ENCODE measurements around the gene LACTBL1. TPM values are rescaled to one million over a fixed set of nuclear protein-coding genes. Genes with fewer than 3 reads are reported as not detected.

LACTBL1 gene
- total and polyA plus RNA-seq, 3 donors from 2014 or later, result 0.50 to 1.6 TPM; not detected in 1

GRCh38 chr1:22967833-22968232 lies 4.8 kb downstream of the LACTBL1 start:
- DNase-seq, result no peak
- no peak overlapping the region for H3K27ac ChIP-seq
- WGBS, 2 donors, result 67 to 77% methylated on average over 2 of the region's 2 CpGs
- no peak overlapping the region for H3K4me3 ChIP-seq
- H3K27me3 ChIP-seq, result no peaks in the 10 kb centered on the region
- H3K9me3 ChIP-seq, result no peaks in the 10 kb centered on the region
- no peaks in the 10 kb centered on the region for H3K4me1 ChIP-seq
- intact Hi-C loops (cut with DNase I; ENCODE audit: low total_unique reads), result no loop called here
- TF ChIP-seq, protein P1, sequence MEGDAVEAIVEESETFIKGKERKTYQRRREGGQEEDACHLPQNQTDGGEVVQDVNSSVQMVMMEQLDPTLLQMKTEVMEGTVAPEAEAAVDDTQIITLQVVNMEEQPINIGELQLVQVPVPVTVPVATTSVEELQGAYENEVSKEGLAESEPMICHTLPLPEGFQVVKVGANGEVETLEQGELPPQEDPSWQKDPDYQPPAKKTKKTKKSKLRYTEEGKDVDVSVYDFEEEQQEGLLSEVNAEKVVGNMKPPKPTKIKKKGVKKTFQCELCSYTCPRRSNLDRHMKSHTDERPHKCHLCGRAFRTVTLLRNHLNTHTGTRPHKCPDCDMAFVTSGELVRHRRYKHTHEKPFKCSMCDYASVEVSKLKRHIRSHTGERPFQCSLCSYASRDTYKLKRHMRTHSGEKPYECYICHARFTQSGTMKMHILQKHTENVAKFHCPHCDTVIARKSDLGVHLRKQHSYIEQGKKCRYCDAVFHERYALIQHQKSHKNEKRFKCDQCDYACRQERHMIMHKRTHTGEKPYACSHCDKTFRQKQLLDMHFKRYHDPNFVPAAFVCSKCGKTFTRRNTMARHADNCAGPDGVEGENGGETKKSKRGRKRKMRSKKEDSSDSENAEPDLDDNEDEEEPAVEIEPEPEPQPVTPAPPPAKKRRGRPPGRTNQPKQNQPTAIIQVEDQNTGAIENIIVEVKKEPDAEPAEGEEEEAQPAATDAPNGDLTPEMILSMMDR (IDR thresholded peaks at IDR 0.05), result no peak
- TF ChIP-seq POLR2A (IDR thresholded peaks at IDR 0.05), result no peak
- H3K36me3 ChIP-seq (ENCODE audit: low read depth, missing control alignments), result no peaks in the 10 kb centered on the region

GRCh38 chr1:22966309-22966708 lies 6.4 kb downstream of the LACTBL1 start:
- H3K36me3 ChIP-seq (ENCODE audit: low read depth, missing control alignments), result no peaks in the 10 kb centered on the region
- no peaks in the 10 kb centered on the region for H3K9me3 ChIP-seq
- no peaks in the 10 kb centered on the region for H3K4me1 ChIP-seq
- intact Hi-C loops (cut with DNase I; ENCODE audit: low total_unique reads), result no loop called here
- DNase-seq, result no peak
- H3K27me3 ChIP-seq, result no peaks in the 10 kb centered on the region
- WGBS, 2 donors, result 81 to 84% methylated on average over 5 of the region's 5 CpGs
- TF ChIP-seq POLR2A (IDR thresholded peaks at IDR 0.05), result no peak
- TF ChIP-seq, protein P1 (IDR thresholded peaks at IDR 0.05), result no peak
- no peak overlapping the region for H3K4me3 ChIP-seq
- H3K27ac ChIP-seq, result no peak overlapping the region

DNA sequence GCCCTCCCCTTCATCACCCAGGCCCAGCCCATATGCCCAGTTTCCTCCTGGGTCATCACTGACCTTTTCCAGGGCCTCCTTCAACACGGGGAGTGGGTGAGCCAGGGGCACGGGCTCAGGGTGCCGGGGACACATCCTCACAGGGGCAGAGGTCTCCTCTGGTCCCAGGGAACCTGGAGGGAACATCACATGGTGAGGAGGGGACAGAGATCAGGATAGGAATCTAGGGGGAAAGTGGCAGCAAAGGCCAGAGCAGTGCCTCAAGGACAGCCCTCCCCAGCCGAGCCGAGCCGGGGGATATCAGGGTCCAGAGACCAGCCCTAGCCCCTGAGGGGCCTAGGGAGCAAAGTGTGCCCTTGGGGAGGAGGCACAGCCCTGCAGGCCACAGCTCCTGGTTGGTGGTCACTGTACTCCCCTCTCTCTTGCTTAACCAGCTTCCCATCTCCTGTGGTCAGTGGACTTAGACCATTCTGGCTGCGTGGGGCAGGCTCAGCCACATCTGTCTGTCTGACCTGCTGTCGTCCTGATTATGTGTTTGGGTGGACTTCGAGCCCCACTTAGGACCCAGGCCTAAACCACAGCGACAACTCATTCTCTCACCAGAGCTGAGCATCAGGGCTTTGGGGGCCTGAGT lies 9.5 kb downstream of the LACTBL1 start:
- no peaks in the 10 kb centered on the region for H3K4me1 ChIP-seq
- H3K36me3 ChIP-seq (ENCODE audit: low read depth, missing control alignments), result no peaks in the 10 kb centered on the region
- TF ChIP-seq, protein P1 (IDR thresholded peaks at IDR 0.05), result no peak
- no peak for TF ChIP-seq POLR2A (IDR thresholded peaks at IDR 0.05)
- no peak for DNase-seq
- H3K27ac ChIP-seq, result no peak overlapping the region
- no peaks in the 10 kb centered on the region for H3K27me3 ChIP-seq
- no peaks in the 10 kb centered on the region for H3K9me3 ChIP-seq
- intact Hi-C loops (cut with DNase I; ENCODE audit: low total_unique reads), result no loop called here
- 77 to 93% methylated on average over 9 to 10 of the region's 10 CpGs for WGBS, 2 donors
- H3K4me3 ChIP-seq, result no peak overlapping the region

- Histone ChIP-seq H3K9me3 (no peaks in the 10 kb centered on the region), H3K27me3 (no peaks in the 10 kb centered on the region), H3K4me3 (no peak overlapping the region), H3K27ac (no peak overlapping the region), H3K4me1 (no peaks in the 10 kb centered on the region), H3K36me3 (ENCODE audit: low read depth, missing control alignments) (no peaks in the 10 kb centered on the region)
- DNase-seq, result no peak
- TF ChIP-seq, protein P1 (IDR thresholded peaks at IDR 0.05), result no peak
- TF ChIP-seq POLR2A (IDR thresholded peaks at IDR 0.05), result no peak
- intact Hi-C loops (cut with DNase I; ENCODE audit: low total_unique reads), result no loop called here
- 56 to 76% methylated on average over 3 of the region's 3 CpGs for WGBS, 2 donors
These were observed 10.1 kb downstream of the LACTBL1 start for GRCh38 chr1:22962558-22962957.

Measured in testis (tissue), 3 donors.